IMR-90 (cell line): ENCODE data around the gene EMID1. TPM values are rescaled to one million over a fixed set of nuclear protein-coding genes. Genes with fewer than 3 reads are reported as not detected.

ENCODE experiments used
- ATAC-seq: fragments of 200-7000 bp; cut with Tn5 transposase; 2 replicates; pipeline ENCODE4 v1.9.1; 2020; ENCODE audit warnings: low read depth, mild to moderate bottlenecking, moderate library complexity
- BruUV-seq: library from RNA; stranded (reverse); fragments of 400-500 nt; replicated peaks from 2 replicates; lab custom pipeline; 2021; lab: Mats Ljungman, UMichigan
- CTCF ChIA-PET: fragments of 300-600 bp; formaldehyde crosslinking; extraction: SDS; loops from one replicate; lab custom pipeline; 2021; ENCODE audit warnings: antibody characterized with exemption; lab: Yijun Ruan, JAX
- POLR2A ChIA-PET: fragments of 300-600 bp; sonication (Branson Sonifier 250); formaldehyde crosslinking; loops from one replicate; lab custom pipeline; 2022; ENCODE audit warnings: antibody characterized with exemption; ENCODE audit not compliant: unreplicated experiment; lab: Charles Lee
- DNase-seq: peaks from one replicate; pipeline ENCODE4 v3.0.0; 2013
- H2AFZ ChIP-seq: replicated peaks from 2 replicates; pipeline ENCODE3; 2013; ENCODE audit warnings: low read length, mild to moderate bottlenecking; ENCODE audit not compliant: poor library complexity
- H2AK5ac ChIP-seq: 2 replicates; pipeline ENCODE4 v1.6.1; 2013; ENCODE audit warnings: low read depth, low read length, inconsistent platforms
- H2AK9ac ChIP-seq: replicated peaks from 2 replicates; pipeline ENCODE3; 2013; ENCODE audit warnings: mild to moderate bottlenecking, low read depth, low read length, moderate library complexity; ENCODE audit not compliant: poor library complexity
- H2BK120ac ChIP-seq: 2 replicates; pipeline ENCODE4 v1.6.1; 2013; ENCODE audit warnings: low read depth, low read length, inconsistent platforms
- H2BK15ac ChIP-seq: 3 replicates; pipeline ENCODE4 v1.6.1; 2013; ENCODE audit warnings: low read depth, low read length, inconsistent platforms
- H2BK20ac ChIP-seq: 2 replicates; pipeline ENCODE4 v1.6.1; 2013; ENCODE audit warnings: low read depth, mild to moderate bottlenecking, inconsistent platforms, low read length, moderate library complexity
- H2BK5ac ChIP-seq: 2 replicates; pipeline ENCODE4 v1.6.1; 2013; ENCODE audit warnings: mild to moderate bottlenecking, low read depth, low read length, inconsistent platforms; ENCODE audit not compliant: poor library complexity, severe bottlenecking
- H3K14ac ChIP-seq: replicated peaks from 2 replicates; pipeline ENCODE4 v1.6.1; 2013; ENCODE audit warnings: low read depth, low read length, inconsistent platforms
- H3K18ac ChIP-seq: 2 replicates; pipeline ENCODE4 v1.6.1; 2013; ENCODE audit warnings: low read depth, low read length, control low read depth
- H3K23ac ChIP-seq: 2 replicates; pipeline ENCODE4 v1.6.1; 2013; ENCODE audit warnings: low read depth, low read length, inconsistent platforms
- H3K27ac ChIP-seq: 2 replicates; pipeline ENCODE4 v1.5.1; 2013; ENCODE audit warnings: mild to moderate bottlenecking, control low read depth, low read length; ENCODE audit not compliant: insufficient read depth
- H3K27me3 ChIP-seq: 2 replicates; pipeline ENCODE4 v1.6.1; 2013; ENCODE audit warnings: low read length; ENCODE audit not compliant: control insufficient read depth, insufficient read depth
- H3K36me3 ChIP-seq: 2 replicates; pipeline ENCODE4 v1.6.1; 2013; ENCODE audit warnings: low read length, mixed read lengths; ENCODE audit not compliant: control insufficient read depth, insufficient read depth
- H3K4ac ChIP-seq: 2 replicates; pipeline ENCODE4 v1.6.1; 2013; ENCODE audit warnings: low read depth, low read length, inconsistent platforms
- H3K4me1 ChIP-seq: 2 replicates; pipeline ENCODE4 v1.6.1; 2013; ENCODE audit warnings: low read length, mixed read lengths; ENCODE audit not compliant: control insufficient read depth, insufficient read depth
- H3K4me2 ChIP-seq: 2 replicates; pipeline ENCODE4 v1.6.1; 2013; ENCODE audit warnings: low read depth, mild to moderate bottlenecking, control low read depth, low read length, moderate library complexity
- H3K4me3 ChIP-seq: 2 replicates; pipeline ENCODE4 v1.5.1; 2013; ENCODE audit warnings: low read depth, mild to moderate bottlenecking, control low read depth, low read length, moderate library complexity; ENCODE audit not compliant: insufficient read depth
- H3K56ac ChIP-seq: 2 replicates; pipeline ENCODE4 v1.6.1; 2013; ENCODE audit warnings: low read length, inconsistent platforms; ENCODE audit not compliant: insufficient read depth; ENCODE audit errors: extremely low read depth
- H3K79me1 ChIP-seq, 2 experiments: 2 replicates each; pipeline ENCODE4 v1.6.1; 2013; ENCODE audit warnings: low read length in 2 of 2, inconsistent platforms in 1 of 2, low read depth in 1 of 2
- H3K9ac ChIP-seq: 2 replicates; pipeline ENCODE4 v1.6.1; 2013; ENCODE audit warnings: low read depth, low read length, control low read depth
- H3K9me1 ChIP-seq: 2 replicates; pipeline ENCODE4 v1.6.1; 2013; ENCODE audit warnings: low read length, inconsistent platforms; ENCODE audit not compliant: insufficient read depth
- H3K9me3 ChIP-seq: 2 replicates; pipeline ENCODE4 v1.6.1; 2013; ENCODE audit warnings: low read length; ENCODE audit not compliant: control insufficient read depth, insufficient read depth
- H4K20me1 ChIP-seq: 2 replicates; pipeline ENCODE4 v1.6.1; 2013; ENCODE audit warnings: low read length, inconsistent platforms; ENCODE audit not compliant: insufficient read depth
- H4K5ac ChIP-seq: 2 replicates; pipeline ENCODE4 v1.6.1; 2013; ENCODE audit warnings: mild to moderate bottlenecking, low read depth, low read length, control low read depth
- H4K8ac ChIP-seq, 2 experiments: 2 replicates each; pipeline ENCODE4 v1.6.1; 2013; ENCODE audit warnings: low read depth in 2 of 2, low read length in 2 of 2, control low read depth in 1 of 2, inconsistent platforms in 1 of 2
- H4K91ac ChIP-seq: 2 replicates; pipeline ENCODE4 v1.6.1; 2013; ENCODE audit warnings: low read depth, low read length, inconsistent platforms; ENCODE audit not compliant: insufficient read depth
- BHLHE40 ChIP-seq: fragments of 150-350 bp; IDR thresholded peaks from 2 replicates; pipeline ENCODE4 v1.6.1; 2016; ENCODE audit warnings: mild to moderate bottlenecking, low read depth, low read length
- FOS ChIP-seq: fragments of 150-350 bp; IDR thresholded peaks from 2 replicates; pipeline ENCODE4 v1.6.1; 2016; ENCODE audit warnings: low read depth, low read length
- NFE2L2 ChIP-seq: fragments of 150-350 bp; IDR thresholded peaks from 2 replicates; pipeline ENCODE4 v1.6.1; 2016; ENCODE audit warnings: low read depth, mild to moderate bottlenecking, low read length
- RFX5 ChIP-seq: IDR thresholded peaks from 2 replicates; pipeline ENCODE4 v1.8.0; 2012; ENCODE audit warnings: low read depth, mild to moderate bottlenecking, low read length, moderate library complexity
- SMC3 ChIP-seq: fragments of 150-350 bp; IDR thresholded peaks from 2 replicates; pipeline ENCODE4 v1.6.1; 2016; ENCODE audit warnings: low read depth, mild to moderate bottlenecking, antibody characterized with exemption, low read length, moderate library complexity
- WGBS, 2 experiments: methylation state at CpG; one replicate each; pipeline versions ENCODE4 v1.1.5 to v1.1.7; 2013; ENCODE audit warnings: missing lambda C conversion rate in 2 of 2; ENCODE audit not compliant: insufficient read length in 1 of 2; ENCODE audit errors: extremely low coverage in 2 of 2; 5-methylcytosine and 5-hydroxymethylcytosine counted together
- dilution Hi-C: fragments of 300-500 bp; cut with HindIII; formaldehyde crosslinking; loops from one replicate; pipeline ENCODE4 v1.14.3; 2018; ENCODE audit warnings: low sequenced_read_pairs; ENCODE audit not compliant: unreplicated experiment
- in situ Hi-C: fragments of 300-500 bp; cut with MboI; formaldehyde crosslinking; loops from 3 replicates; pipeline ENCODE4 v1.14.3; 2019; ENCODE audit warnings: low sequenced_read_pairs, inconsistent platforms, mixed read lengths
- intact Hi-C: fragments of 100-400 bp; cut with micrococcal nuclease; formaldehyde crosslinking; loops from 2 replicates; pipeline ENCODE4 v1.10.0; 2022
- polyA plus RNA-seq, 3 experiments: library from polyadenylated mRNA; depleted of rRNA; stranded (reverse); fragments of >200 nt; gene quantifications; 2 replicates each; pipeline ENCODE4 v1.2.3, GENCODE V29; 2012; ENCODE audit warnings: low replicate concordance in 1 of 3
- total RNA-seq: library from RNA; depleted of rRNA; stranded (reverse); fragments of >200 nt; gene quantifications from 2 replicates; pipeline ENCODE4 v1.2.3, GENCODE V29; 2012

EMID1 gene
- total and polyA plus RNA-seq, 2 of the 4 experiments (the other 2 are of a cell fraction), result 0.54 to 1.3 TPM

GRCh38 chr22:29186302-29186701 is 19.4 kb upstream of the EMID1 start:
- no peak overlapping the region for H2AK9ac ChIP-seq
- H2AFZ ChIP-seq, result no peak overlapping the region
- TF ChIP-seq FOS (no peak), NFE2L2 (no peak), RFX5 (no peak), SMC3 (no peak), BHLHE40 (no peak)
- H3K9me1 ChIP-seq, result no peaks in the 10 kb centered on the region
- H3K14ac ChIP-seq, result no peak overlapping the region
- POLR2A ChIA-PET, result no interaction called here
- in situ Hi-C loops (no loop called here), dilution Hi-C loops (no loop called here), intact Hi-C loops (loop anchor here (2.0 kb wide), 1 partner anchor 50 kb away; no protein-coding TSS in a partner anchor)
- no peak overlapping the region for H3K4ac ChIP-seq
- no peak overlapping the region for H4K5ac ChIP-seq
- no peak overlapping the region for H4K8ac ChIP-seq
- no TSS peak for BruUV-seq
- CTCF ChIA-PET, result no interaction called here
- H2BK120ac ChIP-seq, result no peak overlapping the region
- no peak overlapping the region for H3K23ac ChIP-seq
- no peak overlapping the region for H4K91ac ChIP-seq
- no CpG with 5 or more reads among the region's 1 CpG for WGBS, 2 experiments
- no peak overlapping the region for H2AK5ac ChIP-seq
- H3K36me3 ChIP-seq, result no peaks in the 10 kb centered on the region
- no peak overlapping the region for H3K27ac ChIP-seq
- peaks cover 9% of the 10 kb centered on the region; the same call in 1 of the 2 replicates for H3K27me3 ChIP-seq
- no peak overlapping the region for H2BK5ac ChIP-seq
- no peak overlapping the region for H3K9ac ChIP-seq
- no peak for ATAC-seq
- DNase-seq, result no peak
- no peak overlapping the region for H3K4me3 ChIP-seq
- H3K79me1 ChIP-seq, result no peaks in the 10 kb centered on the region
- H3K18ac ChIP-seq, result no peak overlapping the region
- no peaks in the 10 kb centered on the region for H3K9me3 ChIP-seq
- no peaks in the 10 kb centered on the region for H3K4me1 ChIP-seq
- H2BK15ac ChIP-seq, result no peak overlapping the region
- H4K20me1 ChIP-seq, result no peaks in the 10 kb centered on the region
- no peak overlapping the region for H2BK20ac ChIP-seq
- no peak overlapping the region for H3K4me2 ChIP-seq
- no peak overlapping the region for H3K56ac ChIP-seq
